ENCODE results near the gene TNFSF8.

TNFSF8 gene

GRCh38 chr9:114854736-114855355, 75.5 kb downstream of the TNFSF8 start:
- TF ChIP-seq, protein P1, sequence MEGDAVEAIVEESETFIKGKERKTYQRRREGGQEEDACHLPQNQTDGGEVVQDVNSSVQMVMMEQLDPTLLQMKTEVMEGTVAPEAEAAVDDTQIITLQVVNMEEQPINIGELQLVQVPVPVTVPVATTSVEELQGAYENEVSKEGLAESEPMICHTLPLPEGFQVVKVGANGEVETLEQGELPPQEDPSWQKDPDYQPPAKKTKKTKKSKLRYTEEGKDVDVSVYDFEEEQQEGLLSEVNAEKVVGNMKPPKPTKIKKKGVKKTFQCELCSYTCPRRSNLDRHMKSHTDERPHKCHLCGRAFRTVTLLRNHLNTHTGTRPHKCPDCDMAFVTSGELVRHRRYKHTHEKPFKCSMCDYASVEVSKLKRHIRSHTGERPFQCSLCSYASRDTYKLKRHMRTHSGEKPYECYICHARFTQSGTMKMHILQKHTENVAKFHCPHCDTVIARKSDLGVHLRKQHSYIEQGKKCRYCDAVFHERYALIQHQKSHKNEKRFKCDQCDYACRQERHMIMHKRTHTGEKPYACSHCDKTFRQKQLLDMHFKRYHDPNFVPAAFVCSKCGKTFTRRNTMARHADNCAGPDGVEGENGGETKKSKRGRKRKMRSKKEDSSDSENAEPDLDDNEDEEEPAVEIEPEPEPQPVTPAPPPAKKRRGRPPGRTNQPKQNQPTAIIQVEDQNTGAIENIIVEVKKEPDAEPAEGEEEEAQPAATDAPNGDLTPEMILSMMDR (IDR thresholded peaks at IDR 0.05) = no peak

- TF ChIP-seq, protein P1 (IDR thresholded peaks at IDR 0.05) = no peak
Observed at GRCh38 chr9:114853071-114853855, 77.1 kb downstream of the TNFSF8 start.

GRCh38 chr9:114852050-114852594, 78.3 kb downstream of the TNFSF8 start:
- TF ChIP-seq, protein P1 (IDR thresholded peaks at IDR 0.05) = no peak

DNA sequence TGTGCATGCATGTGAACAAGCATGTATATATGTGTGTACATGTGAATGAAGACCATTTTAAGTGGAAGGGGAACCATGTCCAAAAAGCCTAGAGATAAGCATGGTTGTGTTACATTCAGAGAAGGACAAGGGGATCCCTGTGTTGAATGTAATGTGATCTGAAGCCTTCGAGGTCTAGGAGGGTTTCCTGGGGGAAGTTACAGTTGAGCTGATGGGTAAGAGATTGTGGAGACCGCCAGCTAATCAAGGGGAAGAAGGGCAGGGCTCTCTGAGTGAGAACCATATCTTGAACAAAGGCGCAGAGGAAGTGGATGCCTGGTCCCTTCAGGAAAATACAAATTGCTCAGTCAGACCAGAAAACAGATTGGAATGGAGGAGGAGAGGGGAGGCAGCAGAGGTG, 79.1 kb downstream of the TNFSF8 start:
- TF ChIP-seq, protein P1 (IDR thresholded peaks at IDR 0.05) = no peak
